ENCODE measurements around the gene SREK1IP1. TPM values are rescaled to one million over a fixed set of nuclear protein-coding genes. Genes with fewer than 3 reads are reported as not detected.
"Not testable (repeated sequence)": the region's sequence is repeated elsewhere in the genome, so short reads cannot be mapped to it uniquely, and the experiment has no call there.

Gene SREK1IP1
- total and polyA plus RNA-seq, 5 donors from 2014 or later, result 30.1 to 38.3 (median 31.6) TPM

DNA sequence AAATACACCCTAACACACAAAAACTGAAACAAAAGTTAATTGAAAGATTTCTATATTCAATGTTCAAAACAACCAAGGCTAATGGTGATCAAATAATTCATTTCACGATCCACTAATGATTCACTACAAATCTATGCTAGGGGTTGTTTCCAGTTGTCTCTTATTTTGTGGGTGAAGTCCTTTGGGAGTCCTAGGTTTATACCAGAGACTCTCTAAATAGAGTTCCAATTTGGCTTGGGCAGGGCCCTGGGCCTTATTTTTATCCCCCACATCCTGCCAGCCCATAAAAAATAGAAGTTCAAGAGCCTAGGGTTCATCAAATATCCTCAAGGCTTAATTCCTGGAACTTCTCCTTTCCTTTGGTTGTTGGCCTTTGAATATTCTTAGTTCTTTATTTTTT lies 26.1 kb downstream of the SREK1IP1 start:
- Mint-ChIP-seq H3K27me3 (no peaks in the 10 kb centered on the region), H3K4me3 (no peak overlapping the region), H3K4me1 (peaks cover 5 to 10% (median 8%) of the 10 kb centered on the region in 4 donors), H3K27ac (no peak overlapping the region), H3K36me3 (peaks cover 24% of the 10 kb centered on the region), H3K9me3 (no peaks in the 10 kb centered on the region)
- H3K4me3 ChIP-seq (ENCODE audit: low read depth, low read length), result no peak overlapping the region
- no peak for DNase-seq
- no peak overlapping the region for H3K27ac ChIP-seq (ENCODE audit: insufficient read depth, low read length, poor library complexity, severe bottlenecking)
- no peak for ATAC-seq (ENCODE audit: low read depth in 2 of 2)
- H3K4me1 ChIP-seq (ENCODE audit: control insufficient read depth, insufficient read depth, low read length, poor library complexity, severe bottlenecking), result no peaks in the 10 kb centered on the region
- H3K9me3 ChIP-seq (ENCODE audit: control insufficient read depth in 2 of 2, low read length in 2 of 2), result no peaks in the 10 kb centered on the region
- H3K36me3 ChIP-seq (ENCODE audit: control insufficient read depth, insufficient read depth, low read length), result peaks cover 28% of the 10 kb centered on the region
- H3K27me3 ChIP-seq (ENCODE audit: control insufficient read depth, insufficient read depth, low read length), result no peaks in the 10 kb centered on the region

GRCh38 chr5:64727150-64727549 lies 41.3 kb downstream of the SREK1IP1 start:
- Histone ChIP-seq H3K9me3 (ENCODE audit: control insufficient read depth in 2 of 2, low read length in 2 of 2) (no peaks in the 10 kb centered on the region), H3K27me3 (ENCODE audit: control insufficient read depth, insufficient read depth, low read length) (no peaks in the 10 kb centered on the region), H3K27ac (ENCODE audit: insufficient read depth, low read length, poor library complexity, severe bottlenecking) (no peak overlapping the region), H3K4me3 (ENCODE audit: low read depth, low read length) (no peak overlapping the region), H3K36me3 (ENCODE audit: control insufficient read depth, insufficient read depth, low read length) (peaks cover 35% of the 10 kb centered on the region), H3K4me1 (ENCODE audit: control insufficient read depth, insufficient read depth, low read length, poor library complexity, severe bottlenecking) (no peaks in the 10 kb centered on the region)
- peaks cover 0 to 17% (median 7%) of the 10 kb centered on the region in 4 donors for H3K4me1 Mint-ChIP-seq
- DNase-seq, result no peak
- H3K27ac Mint-ChIP-seq, result peak overlapping the region in 1 of 3 donors; percentile 18
- H3K27me3 Mint-ChIP-seq, result no peaks in the 10 kb centered on the region
- peaks cover 42% of the 10 kb centered on the region for H3K36me3 Mint-ChIP-seq
- no peak overlapping the region for H3K4me3 Mint-ChIP-seq
- no peak for ATAC-seq (ENCODE audit: low read depth in 2 of 2)
- H3K9me3 Mint-ChIP-seq, result peaks cover 0 to 2% (median 0%) of the 10 kb centered on the region in 7 donors

DNA sequence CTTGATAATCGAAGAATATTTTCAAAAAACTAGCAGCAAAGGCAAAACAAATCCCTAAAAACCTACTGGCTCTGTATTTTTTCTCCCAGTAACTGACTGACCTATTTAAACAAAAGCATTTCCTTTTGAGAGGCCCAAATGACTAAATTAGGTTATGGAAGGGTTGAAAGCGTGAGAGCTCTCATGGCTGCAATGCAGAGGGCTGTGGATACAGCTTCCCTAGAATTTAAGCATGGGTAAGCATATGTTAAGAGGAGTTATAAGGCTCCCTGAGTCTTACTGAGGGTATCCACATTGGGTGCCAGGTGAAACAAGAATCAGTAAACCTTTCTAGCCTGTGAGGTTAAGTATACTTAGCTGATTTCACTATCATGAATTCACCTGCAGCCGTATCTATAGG lies 45.9 kb downstream of the SREK1IP1 start:
- Histone ChIP-seq H3K9me3 (ENCODE audit: control insufficient read depth in 2 of 2, low read length in 2 of 2) (no peaks in the 10 kb centered on the region), H3K4me3 (ENCODE audit: low read depth, low read length) (no peak overlapping the region), H3K36me3 (ENCODE audit: control insufficient read depth, insufficient read depth, low read length) (peaks cover 36% of the 10 kb centered on the region), H3K27ac (ENCODE audit: insufficient read depth, low read length, poor library complexity, severe bottlenecking) (no peak overlapping the region), H3K27me3 (ENCODE audit: control insufficient read depth, insufficient read depth, low read length) (no peaks in the 10 kb centered on the region), H3K4me1 (ENCODE audit: control insufficient read depth, insufficient read depth, low read length, poor library complexity, severe bottlenecking) (no peaks in the 10 kb centered on the region)
- no peak overlapping the region for H3K4me3 Mint-ChIP-seq
- no peak overlapping the region for H3K27ac Mint-ChIP-seq
- peaks cover 0 to 3% (median 0%) of the 10 kb centered on the region in 7 donors for H3K9me3 Mint-ChIP-seq
- H3K4me1 Mint-ChIP-seq, result peaks cover 0 to 9% (median 4%) of the 10 kb centered on the region in 4 donors
- H3K27me3 Mint-ChIP-seq, result no peaks in the 10 kb centered on the region
- H3K36me3 Mint-ChIP-seq, result peaks cover 21% of the 10 kb centered on the region
- DNase-seq, result no peak
- ATAC-seq (ENCODE audit: low read depth in 2 of 2), result no peak

- H3K9me3 ChIP-seq (ENCODE audit: control insufficient read depth in 2 of 2, low read length in 2 of 2); H3K4me1 ChIP-seq (ENCODE audit: control insufficient read depth, insufficient read depth, low read length, poor library complexity, severe bottlenecking); H3K27me3 ChIP-seq (ENCODE audit: control insufficient read depth, insufficient read depth, low read length); H3K27ac ChIP-seq (ENCODE audit: insufficient read depth, low read length, poor library complexity, severe bottlenecking); DNase-seq; H3K27me3 Mint-ChIP-seq; H3K27ac Mint-ChIP-seq; H3K36me3 Mint-ChIP-seq; ATAC-seq (ENCODE audit: low read depth in 2 of 2); H3K4me3 ChIP-seq (ENCODE audit: low read depth, low read length); H3K9me3 Mint-ChIP-seq; H3K36me3 ChIP-seq (ENCODE audit: control insufficient read depth, insufficient read depth, low read length); H3K4me3 Mint-ChIP-seq; H3K4me1 Mint-ChIP-seq: not testable (repeated sequence)
Measured at GRCh38 chr5:64714495-64714894, 54.0 kb downstream of the SREK1IP1 start.

DNA sequence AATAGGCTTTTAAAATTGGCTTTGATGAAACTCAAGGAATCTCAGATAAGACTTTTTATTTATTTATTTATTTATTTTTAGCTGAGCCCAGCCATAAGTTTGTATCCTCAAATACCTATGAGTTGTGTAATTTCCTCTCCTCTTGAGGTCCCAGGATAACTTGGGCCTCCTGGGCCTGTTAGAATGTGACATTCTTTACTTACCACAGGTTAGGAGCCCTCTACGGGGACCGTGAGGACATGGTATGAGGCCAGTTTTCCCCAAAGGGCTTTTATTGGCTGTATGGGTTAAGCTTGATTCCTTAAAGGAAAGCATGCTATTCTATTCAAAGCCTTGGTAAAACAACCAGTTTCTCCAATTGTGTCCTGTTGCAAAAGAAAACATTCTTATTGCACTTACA lies 61.3 kb downstream of the SREK1IP1 start:
- Histone ChIP-seq H3K27me3 (ENCODE audit: control insufficient read depth, insufficient read depth, low read length) (no peaks in the 10 kb centered on the region), H3K9me3 (ENCODE audit: control insufficient read depth in 2 of 2, low read length in 2 of 2) (no peaks in the 10 kb centered on the region), H3K36me3 (ENCODE audit: control insufficient read depth, insufficient read depth, low read length) (no peaks in the 10 kb centered on the region), H3K4me1 (ENCODE audit: control insufficient read depth, insufficient read depth, low read length, poor library complexity, severe bottlenecking) (no peaks in the 10 kb centered on the region), H3K27ac (ENCODE audit: insufficient read depth, low read length, poor library complexity, severe bottlenecking) (no peak overlapping the region), H3K4me3 (ENCODE audit: low read depth, low read length) (no peak overlapping the region)
- Mint-ChIP-seq H3K4me1 (no peaks in the 10 kb centered on the region), H3K27me3 (peaks cover 10% of the 10 kb centered on the region), H3K4me3 (no peak overlapping the region), H3K27ac (no peak overlapping the region), H3K36me3 (no peaks in the 10 kb centered on the region), H3K9me3 (no peaks in the 10 kb centered on the region)
- DNase-seq (no peak), ATAC-seq (ENCODE audit: low read depth in 2 of 2) (no peak)

- H3K27ac ChIP-seq (ENCODE audit: insufficient read depth, low read length, poor library complexity, severe bottlenecking); H3K4me3 Mint-ChIP-seq; H3K4me3 ChIP-seq (ENCODE audit: low read depth, low read length); H3K36me3 ChIP-seq (ENCODE audit: control insufficient read depth, insufficient read depth, low read length); H3K9me3 ChIP-seq (ENCODE audit: control insufficient read depth in 2 of 2, low read length in 2 of 2); ATAC-seq (ENCODE audit: low read depth in 2 of 2); DNase-seq; H3K4me1 Mint-ChIP-seq; H3K36me3 Mint-ChIP-seq; H3K27ac Mint-ChIP-seq; H3K9me3 Mint-ChIP-seq; H3K27me3 ChIP-seq (ENCODE audit: control insufficient read depth, insufficient read depth, low read length); H3K4me1 ChIP-seq (ENCODE audit: control insufficient read depth, insufficient read depth, low read length, poor library complexity, severe bottlenecking): not testable (repeated sequence)
- H3K27me3 Mint-ChIP-seq, result peaks cover 15% of the 10 kb centered on the region
Measured at GRCh38 chr5:64706074-64706473, 62.4 kb downstream of the SREK1IP1 start.

DNA sequence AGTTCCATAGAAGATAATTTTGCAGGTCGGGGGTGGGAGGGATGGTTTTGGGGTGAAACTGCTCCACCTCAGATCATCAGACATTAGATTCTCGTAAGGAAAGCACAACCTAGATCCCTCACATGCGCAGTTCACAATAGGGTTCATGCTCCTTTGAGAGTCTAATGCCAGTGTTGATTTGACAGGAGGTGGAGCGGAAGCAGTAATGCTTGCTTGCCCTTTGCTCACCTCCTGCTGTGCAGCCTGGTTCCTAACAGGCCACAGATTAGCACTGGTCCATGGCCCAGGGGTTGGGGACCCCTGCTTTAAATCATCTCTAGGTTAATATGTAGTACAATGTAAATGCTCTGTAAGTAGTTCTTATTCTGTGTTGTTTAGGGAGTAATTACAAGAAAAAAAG lies 67.7 kb downstream of the SREK1IP1 start:
- ATAC-seq (ENCODE audit: low read depth in 2 of 2) (no peak), DNase-seq (no peak)
- no peak overlapping the region for H3K27ac ChIP-seq (ENCODE audit: insufficient read depth, low read length, poor library complexity, severe bottlenecking)
- no peaks in the 10 kb centered on the region for H3K36me3 ChIP-seq (ENCODE audit: control insufficient read depth, insufficient read depth, low read length)
- Mint-ChIP-seq H3K4me3 (no peak overlapping the region), H3K27me3 (peaks cover 26% of the 10 kb centered on the region), H3K27ac (no peak overlapping the region), H3K36me3 (no peaks in the 10 kb centered on the region), H3K4me1 (peaks cover 0 to 5% (median 2%) of the 10 kb centered on the region in 4 donors), H3K9me3 (peaks cover 0 to 13% (median 8%) of the 10 kb centered on the region in 7 donors)
- H3K4me3 ChIP-seq (ENCODE audit: low read depth, low read length), result no peak overlapping the region
- no peaks in the 10 kb centered on the region for H3K27me3 ChIP-seq (ENCODE audit: control insufficient read depth, insufficient read depth, low read length)
- H3K4me1 ChIP-seq (ENCODE audit: control insufficient read depth, insufficient read depth, low read length, poor library complexity, severe bottlenecking), result no peaks in the 10 kb centered on the region
- H3K9me3 ChIP-seq (ENCODE audit: control insufficient read depth in 2 of 2, low read length in 2 of 2), result peaks cover 3 to 8% of the 10 kb centered on the region in 2 experiments

- not testable (repeated sequence) for H3K27ac ChIP-seq (ENCODE audit: insufficient read depth, low read length, poor library complexity, severe bottlenecking); H3K9me3 ChIP-seq (ENCODE audit: control insufficient read depth in 2 of 2, low read length in 2 of 2); H3K4me1 ChIP-seq (ENCODE audit: control insufficient read depth, insufficient read depth, low read length, poor library complexity, severe bottlenecking); H3K4me1 Mint-ChIP-seq; H3K27ac Mint-ChIP-seq; ATAC-seq (ENCODE audit: low read depth in 2 of 2); H3K27me3 ChIP-seq (ENCODE audit: control insufficient read depth, insufficient read depth, low read length); H3K36me3 ChIP-seq (ENCODE audit: control insufficient read depth, insufficient read depth, low read length); DNase-seq; H3K4me3 Mint-ChIP-seq; H3K4me3 ChIP-seq (ENCODE audit: low read depth, low read length); H3K36me3 Mint-ChIP-seq
- peaks cover 35% of the 10 kb centered on the region for H3K27me3 Mint-ChIP-seq
- peaks cover 0 to 17% (median 12%) of the 10 kb centered on the region in 7 donors for H3K9me3 Mint-ChIP-seq
Measured at GRCh38 chr5:64696414-64696813, 72.1 kb downstream of the SREK1IP1 start.
